Activated T-cell treated with anti-CD3 and anti-CD28 coated beads, Interleukin-2, amount 50 U/mL, for 24 hours (primary cell): Measurements from ENCODE around the gene ENPP3.

ENCODE experiments used
- DNase-seq: peaks from one replicate; pipeline ENCODE4 v3.0.0-alpha.2; 2020
- H3K27ac Mint-ChIP-seq: 2 replicates; pipeline ENCODE4 v1.8.0; 2020; ENCODE audit warnings: mild to moderate bottlenecking, mixed read lengths
- H3K27me3 Mint-ChIP-seq: 2 replicates; pipeline ENCODE4 v1.8.0; 2020; ENCODE audit warnings: mixed read lengths
- H3K36me3 Mint-ChIP-seq: 2 replicates; pipeline ENCODE4 v1.8.0; 2020; ENCODE audit warnings: low read depth, mixed read lengths
- H3K4me1 Mint-ChIP-seq: 2 replicates; pipeline ENCODE4 v1.8.0; 2020; ENCODE audit warnings: low read depth, mixed read lengths
- H3K4me3 Mint-ChIP-seq: 2 replicates; pipeline ENCODE4 v1.8.0; 2020; ENCODE audit warnings: mild to moderate bottlenecking, moderate library complexity, mixed read lengths
- H3K9me3 Mint-ChIP-seq: 2 replicates; pipeline ENCODE4 v1.8.0; 2020; ENCODE audit warnings: mixed read lengths

ENPP3 gene

GRCh38 chr6:131654326-131654725 is 17.2 kb downstream of the ENPP3 start:
- Mint-ChIP-seq H3K4me3 (no peak overlapping the region), H3K4me1 (no peaks in the 10 kb centered on the region), H3K27me3 (no peaks in the 10 kb centered on the region), H3K27ac (no peak overlapping the region), H3K36me3 (no peaks in the 10 kb centered on the region), H3K9me3 (no peaks in the 10 kb centered on the region)
- no peak for DNase-seq

DNA sequence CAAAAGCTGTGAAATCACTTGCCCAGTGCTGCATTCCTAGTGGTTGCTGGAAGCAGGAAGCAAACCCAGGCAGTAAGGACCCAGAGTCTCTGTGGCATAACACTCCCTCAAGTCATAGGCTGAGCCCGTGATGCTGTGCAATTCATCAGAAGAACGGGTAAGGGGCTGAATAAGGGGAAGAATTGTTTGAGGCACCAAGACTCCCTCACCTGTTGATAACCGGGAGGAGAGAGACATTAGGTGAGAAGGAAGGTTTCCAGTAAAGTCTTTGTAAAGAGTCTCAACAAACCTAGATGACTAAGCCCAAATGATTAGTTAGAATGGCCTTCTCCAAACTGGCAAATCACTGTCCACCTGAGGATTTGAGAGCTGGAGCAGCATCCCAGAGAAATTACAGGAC is 18.3 kb downstream of the ENPP3 start:
- Mint-ChIP-seq H3K27ac (no peak overlapping the region), H3K27me3 (no peaks in the 10 kb centered on the region), H3K9me3 (no peaks in the 10 kb centered on the region), H3K4me1 (no peaks in the 10 kb centered on the region), H3K4me3 (no peak overlapping the region), H3K36me3 (no peaks in the 10 kb centered on the region)
- DNase-seq: no peak

DNA sequence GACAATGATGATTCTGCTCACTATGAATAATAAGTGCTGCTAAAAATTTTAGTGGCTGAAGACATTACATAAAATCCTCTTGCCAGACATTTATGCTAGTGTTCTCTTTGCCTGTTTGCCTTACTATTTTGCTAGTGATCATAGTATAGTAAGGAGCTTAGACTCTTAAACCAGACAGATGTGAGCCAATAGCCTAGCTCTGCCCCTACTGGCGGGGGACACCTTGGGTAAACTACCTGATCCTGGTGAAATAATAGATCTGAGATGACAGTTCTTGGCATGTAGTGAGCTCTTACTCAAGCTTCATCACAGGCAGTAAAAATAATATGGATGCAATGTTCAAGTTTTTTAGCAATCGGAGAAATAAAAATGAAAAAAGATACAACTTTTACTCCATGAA is 18.8 kb downstream of the ENPP3 start:
- no peaks in the 10 kb centered on the region for H3K36me3 Mint-ChIP-seq
- no peaks in the 10 kb centered on the region for H3K9me3 Mint-ChIP-seq
- no peak overlapping the region for H3K27ac Mint-ChIP-seq
- no peaks in the 10 kb centered on the region for H3K4me1 Mint-ChIP-seq
- no peak overlapping the region for H3K4me3 Mint-ChIP-seq
- H3K27me3 Mint-ChIP-seq: no peaks in the 10 kb centered on the region
- DNase-seq: no peak

DNA sequence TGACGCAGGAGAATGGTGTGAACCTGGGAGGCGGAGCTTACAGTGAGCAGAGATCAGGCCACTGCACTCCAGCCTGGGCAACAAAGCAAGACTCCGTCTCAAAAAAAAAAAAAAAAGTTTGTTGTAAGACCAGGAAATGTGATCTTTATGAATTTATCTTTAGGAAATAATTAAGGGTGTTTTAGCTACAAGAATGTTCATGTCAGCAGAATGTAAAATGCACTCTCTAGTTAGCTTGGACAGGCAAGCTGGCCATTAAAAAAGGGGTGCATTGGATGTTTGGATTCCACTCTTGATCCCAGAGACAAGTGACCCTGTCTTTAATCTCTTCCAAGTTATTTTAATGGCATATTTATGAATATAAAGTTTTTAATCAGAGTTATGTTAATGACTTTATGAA is 19.6 kb downstream of the ENPP3 start:
- Mint-ChIP-seq H3K27ac (no peak overlapping the region), H3K27me3 (no peaks in the 10 kb centered on the region), H3K36me3 (no peaks in the 10 kb centered on the region), H3K9me3 (no peaks in the 10 kb centered on the region), H3K4me3 (no peak overlapping the region), H3K4me1 (no peaks in the 10 kb centered on the region)
- DNase-seq: no peak

DNA sequence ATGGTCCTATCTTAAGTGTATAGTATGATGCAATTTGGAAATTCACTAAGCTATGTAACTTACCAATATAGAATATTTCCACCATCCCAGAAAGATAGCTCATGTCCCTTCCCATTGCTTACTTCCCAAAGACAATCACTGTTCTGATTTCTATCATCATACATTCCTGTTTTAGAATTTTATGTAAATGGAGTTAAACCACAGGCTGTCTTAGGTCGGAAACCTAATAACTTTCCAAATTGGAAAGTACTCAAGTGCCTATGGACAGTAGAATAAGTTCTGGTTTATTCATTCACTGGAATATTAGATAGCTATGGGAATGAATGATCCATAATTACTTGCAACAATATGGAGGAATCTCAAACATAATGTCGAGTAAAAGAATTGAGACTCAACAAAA is 20.1 kb downstream of the ENPP3 start:
- Mint-ChIP-seq H3K27me3 (no peaks in the 10 kb centered on the region), H3K9me3 (no peaks in the 10 kb centered on the region), H3K27ac (no peak overlapping the region), H3K4me1 (no peaks in the 10 kb centered on the region), H3K36me3 (no peaks in the 10 kb centered on the region), H3K4me3 (no peak overlapping the region)
- DNase-seq: no peak

DNA sequence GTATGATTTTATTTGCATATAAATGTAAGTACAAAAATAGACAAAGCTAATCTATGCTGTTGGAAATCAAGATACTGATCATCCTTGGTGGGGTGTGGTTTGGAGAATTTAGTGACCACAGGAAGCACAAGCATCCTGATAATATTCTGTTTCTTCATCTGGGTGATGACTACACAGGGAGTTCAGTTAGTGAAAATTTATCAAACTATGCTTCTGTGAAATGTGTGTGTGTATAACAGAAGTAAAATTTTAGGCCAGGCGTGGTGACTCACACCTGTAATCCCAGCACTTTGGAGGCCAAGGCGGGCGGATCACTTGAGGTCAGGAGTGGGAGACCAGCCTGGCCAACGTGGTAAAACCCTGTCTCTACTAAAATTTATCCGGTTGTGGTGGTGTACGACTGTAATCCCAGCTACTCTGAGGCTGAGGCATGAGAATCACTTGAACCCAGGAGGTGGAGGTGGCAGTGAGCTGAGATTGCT is 20.6 kb downstream of the ENPP3 start:
- Mint-ChIP-seq H3K27me3 (no peaks in the 10 kb centered on the region), H3K4me3 (no peak overlapping the region), H3K9me3 (no peaks in the 10 kb centered on the region), H3K36me3 (no peaks in the 10 kb centered on the region), H3K4me1 (no peaks in the 10 kb centered on the region), H3K27ac (no peak overlapping the region)
- DNase-seq: no peak

DNA sequence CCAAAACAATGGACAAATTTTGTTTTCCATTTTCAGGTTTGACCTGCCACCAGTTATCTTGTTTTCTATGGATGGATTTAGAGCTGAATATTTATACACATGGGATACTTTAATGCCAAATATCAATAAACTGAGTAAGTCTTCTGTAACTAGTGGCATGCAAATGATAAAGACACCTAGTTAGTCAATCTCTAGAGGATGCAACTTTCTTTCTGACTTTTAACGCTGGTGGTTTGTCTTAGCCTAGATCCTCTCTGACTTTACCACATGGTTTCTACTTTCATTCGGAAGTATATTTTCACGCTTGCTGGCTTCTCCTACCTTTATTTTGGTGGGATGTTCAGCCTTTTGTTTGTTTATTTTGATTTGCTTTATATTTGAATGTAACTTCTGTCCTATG is 21.2 kb downstream of the ENPP3 start:
- Mint-ChIP-seq H3K4me1 (no peaks in the 10 kb centered on the region), H3K9me3 (no peaks in the 10 kb centered on the region), H3K4me3 (no peak overlapping the region), H3K36me3 (no peaks in the 10 kb centered on the region), H3K27ac (no peak overlapping the region), H3K27me3 (no peaks in the 10 kb centered on the region)
- DNase-seq: no peak

DNA sequence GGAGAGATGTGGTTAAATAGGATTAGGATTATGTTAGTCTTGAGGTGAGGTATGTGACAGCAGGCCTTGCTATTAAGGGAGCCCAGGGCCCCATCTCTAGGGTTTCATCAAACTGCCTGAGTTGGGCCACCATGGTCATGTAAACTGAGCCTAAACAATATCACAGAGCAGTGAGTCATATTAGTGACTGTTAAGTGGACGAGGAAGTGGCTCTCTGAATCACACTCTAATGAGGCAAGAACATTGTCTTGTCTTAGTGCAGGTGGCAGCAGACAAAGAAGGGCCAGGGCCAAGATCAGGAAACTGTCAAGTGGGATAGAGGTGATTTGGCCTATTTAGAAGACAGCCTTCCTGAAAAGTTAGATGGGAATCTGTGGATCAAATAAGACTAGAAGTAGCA is 23.1 kb downstream of the ENPP3 start:
- H3K27me3 Mint-ChIP-seq: no peaks in the 10 kb centered on the region
- DNase-seq: no peak
- H3K4me1 Mint-ChIP-seq: no peaks in the 10 kb centered on the region
- H3K9me3 Mint-ChIP-seq: no peaks in the 10 kb centered on the region
- H3K4me3 Mint-ChIP-seq: no peak overlapping the region
- no peaks in the 10 kb centered on the region for H3K36me3 Mint-ChIP-seq
- H3K27ac Mint-ChIP-seq: no peak overlapping the region

GRCh38 chr6:131663578-131664165 is 26.6 kb downstream of the ENPP3 start:
- H3K27me3 Mint-ChIP-seq: no peaks in the 10 kb centered on the region
- no peak overlapping the region for H3K27ac Mint-ChIP-seq
- H3K36me3 Mint-ChIP-seq: no peaks in the 10 kb centered on the region
- no peaks in the 10 kb centered on the region for H3K4me1 Mint-ChIP-seq
- DNase-seq: no peak
- H3K9me3 Mint-ChIP-seq: no peaks in the 10 kb centered on the region
- no peak overlapping the region for H3K4me3 Mint-ChIP-seq

- no peaks in the 10 kb centered on the region for H3K4me1 Mint-ChIP-seq
- H3K27ac Mint-ChIP-seq: no peak overlapping the region
- no peaks in the 10 kb centered on the region for H3K9me3 Mint-ChIP-seq
- DNase-seq: no peak
- no peaks in the 10 kb centered on the region for H3K27me3 Mint-ChIP-seq
- H3K4me3 Mint-ChIP-seq: no peak overlapping the region
- H3K36me3 Mint-ChIP-seq: no peaks in the 10 kb centered on the region
These were observed 32.8 kb downstream of the ENPP3 start for GRCh38 chr6:131669891-131670290.

- no peak overlapping the region for H3K4me3 Mint-ChIP-seq
- DNase-seq: no peak
- no peaks in the 10 kb centered on the region for H3K4me1 Mint-ChIP-seq
- H3K27ac Mint-ChIP-seq: no peak overlapping the region
- H3K27me3 Mint-ChIP-seq: no peaks in the 10 kb centered on the region
- H3K36me3 Mint-ChIP-seq: no peaks in the 10 kb centered on the region
- no peaks in the 10 kb centered on the region for H3K9me3 Mint-ChIP-seq
These were observed 36.1 kb downstream of the ENPP3 start for GRCh38 chr6:131673184-131673583.

- Mint-ChIP-seq H3K36me3 (no peaks in the 10 kb centered on the region), H3K27ac (no peak overlapping the region), H3K27me3 (no peaks in the 10 kb centered on the region), H3K9me3 (no peaks in the 10 kb centered on the region), H3K4me1 (peaks cover 2% of the 10 kb centered on the region), H3K4me3 (no peak overlapping the region)
- no peak for DNase-seq
These were observed 41.3 kb downstream of the ENPP3 start for GRCh38 chr6:131678442-131678841.

- no peaks in the 10 kb centered on the region for H3K9me3 Mint-ChIP-seq
- no peak for DNase-seq
- peaks cover 12% of the 10 kb centered on the region for H3K4me1 Mint-ChIP-seq
- no peaks in the 10 kb centered on the region for H3K27me3 Mint-ChIP-seq
- H3K4me3 Mint-ChIP-seq: no peak overlapping the region
- no peak overlapping the region for H3K27ac Mint-ChIP-seq
- H3K36me3 Mint-ChIP-seq: no peaks in the 10 kb centered on the region
These were observed 43.8 kb downstream of the ENPP3 start for GRCh38 chr6:131680868-131681267.

DNA sequence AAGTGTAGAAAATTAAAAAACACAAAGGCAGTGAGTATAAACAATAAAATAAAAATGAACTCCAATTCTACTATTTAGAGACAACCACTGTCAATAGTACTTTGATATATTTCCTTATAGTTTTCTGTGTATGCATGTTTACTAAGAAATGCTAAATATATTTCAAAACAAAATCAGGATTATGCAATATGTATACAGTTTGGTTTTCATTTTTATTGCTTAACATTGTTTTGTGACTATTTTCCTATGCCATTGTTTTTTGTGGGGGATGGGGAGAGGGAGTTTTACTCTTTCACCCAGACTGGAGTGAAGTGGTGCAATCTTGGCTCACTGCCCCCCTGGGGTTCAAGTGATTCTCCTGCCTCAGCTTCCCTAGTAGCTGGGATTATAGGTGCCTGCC is 44.5 kb downstream of the ENPP3 start:
- Mint-ChIP-seq H3K9me3 (no peaks in the 10 kb centered on the region), H3K4me3 (no peak overlapping the region), H3K27ac (no peak overlapping the region), H3K36me3 (no peaks in the 10 kb centered on the region), H3K27me3 (no peaks in the 10 kb centered on the region), H3K4me1 (peaks cover 15% of the 10 kb centered on the region)
- DNase-seq: no peak

GRCh38 chr6:131682442-131682841 is 45.3 kb downstream of the ENPP3 start:
- Mint-ChIP-seq H3K4me1 (peaks cover 20% of the 10 kb centered on the region), H3K4me3 (no peak overlapping the region), H3K27me3 (no peaks in the 10 kb centered on the region), H3K27ac (no peak overlapping the region), H3K9me3 (no peaks in the 10 kb centered on the region), H3K36me3 (no peaks in the 10 kb centered on the region)
- DNase-seq: no peak

- H3K36me3 Mint-ChIP-seq: no peaks in the 10 kb centered on the region
- H3K9me3 Mint-ChIP-seq: no peaks in the 10 kb centered on the region
- H3K27ac Mint-ChIP-seq: no peak overlapping the region
- DNase-seq: no peak
- no peaks in the 10 kb centered on the region for H3K27me3 Mint-ChIP-seq
- peaks cover 28% of the 10 kb centered on the region for H3K4me1 Mint-ChIP-seq
- H3K4me3 Mint-ChIP-seq: no peak overlapping the region
These were observed 46.4 kb downstream of the ENPP3 start for GRCh38 chr6:131683479-131683878.
